GM18498 (cell line): ENCODE data around the gene OR1I1.
A peak's percentile ranks its signal among the peaks of the same experiment; 100 is the strongest.

Source experiments
- ATAC-seq: cut with Tn5 transposase; IDR thresholded peaks from one replicate; pipeline ENCODE4 v1.9.1; 2021; ENCODE audit warnings: mild to moderate bottlenecking, moderate library complexity; ENCODE audit not compliant: unreplicated experiment

The OR1I1 gene

DNA sequence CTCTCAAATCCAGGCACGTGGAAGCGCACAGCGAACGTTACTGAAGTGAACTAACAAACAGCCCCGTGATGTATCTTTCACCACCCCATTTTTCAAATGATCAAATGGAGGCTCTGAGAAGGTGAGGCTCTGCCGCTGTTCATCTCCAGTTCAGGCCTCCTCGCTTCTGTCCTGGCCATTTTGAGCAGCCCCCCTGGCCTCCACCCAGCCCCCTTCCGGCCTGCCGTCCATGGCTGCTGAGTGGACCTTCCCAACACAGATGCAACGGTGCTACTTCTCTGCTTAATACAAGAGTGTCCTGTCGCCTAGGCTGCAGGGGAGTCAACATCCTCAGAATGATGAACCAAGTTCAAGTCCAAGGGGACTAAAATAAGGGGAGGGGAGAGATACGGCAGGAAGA, 34.8 kb downstream of the OR1I1 start:
- ATAC-seq = no peak

DNA sequence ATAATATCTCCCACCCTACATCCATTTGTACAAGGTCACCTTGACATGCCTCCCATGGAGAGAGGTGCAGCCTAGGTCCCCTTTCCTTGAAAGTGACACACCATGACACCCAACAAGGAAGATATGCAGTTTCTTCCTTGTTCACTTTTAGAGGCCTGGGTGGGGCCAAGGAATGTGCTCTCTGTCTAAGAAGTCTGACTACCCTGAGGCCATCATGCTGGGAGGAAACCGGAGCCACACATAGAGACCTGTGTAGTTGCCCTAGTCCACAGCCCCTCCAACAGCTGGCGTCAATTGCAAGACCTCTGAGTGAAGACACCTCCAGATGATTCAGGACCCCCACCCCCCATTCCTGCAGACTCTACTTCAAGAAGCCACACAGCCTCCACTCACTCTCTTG, 36.2 kb downstream of the OR1I1 start:
- ATAC-seq = no peak

DNA sequence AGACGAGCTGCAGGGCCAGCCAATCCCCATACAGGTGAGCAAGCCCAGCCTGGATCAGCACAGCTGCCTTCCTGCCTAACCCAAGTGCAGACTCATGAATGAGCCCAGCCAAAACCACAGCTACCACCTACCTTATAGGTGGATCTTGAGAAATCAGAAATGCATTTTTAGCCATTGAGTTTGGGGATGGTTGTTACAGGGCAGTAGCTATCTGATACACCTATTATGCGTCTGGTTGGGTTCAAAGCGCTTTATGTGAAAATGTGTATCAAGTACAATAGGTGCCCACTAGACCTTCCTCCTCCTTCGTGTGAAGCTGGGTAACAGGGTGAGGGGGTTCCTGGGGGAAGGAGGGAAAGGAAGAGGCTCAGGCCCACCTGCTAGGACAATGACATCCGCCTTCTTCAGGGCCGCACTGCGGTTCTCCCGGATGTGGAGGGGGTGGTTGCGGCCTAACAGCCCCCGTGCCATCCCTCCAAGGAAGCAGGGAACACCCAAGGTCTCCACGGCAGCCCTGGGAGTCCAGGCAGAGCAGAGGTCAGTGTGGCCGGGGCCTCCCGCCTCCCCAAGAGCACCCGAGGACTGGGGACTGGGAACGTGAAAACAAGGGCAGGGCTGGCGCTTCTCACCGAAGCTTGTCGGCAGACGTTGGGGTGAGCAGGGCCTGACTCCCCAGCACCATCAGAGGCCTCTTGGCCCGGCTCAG, 36.9 kb downstream of the OR1I1 start:
- no peak for ATAC-seq

DNA sequence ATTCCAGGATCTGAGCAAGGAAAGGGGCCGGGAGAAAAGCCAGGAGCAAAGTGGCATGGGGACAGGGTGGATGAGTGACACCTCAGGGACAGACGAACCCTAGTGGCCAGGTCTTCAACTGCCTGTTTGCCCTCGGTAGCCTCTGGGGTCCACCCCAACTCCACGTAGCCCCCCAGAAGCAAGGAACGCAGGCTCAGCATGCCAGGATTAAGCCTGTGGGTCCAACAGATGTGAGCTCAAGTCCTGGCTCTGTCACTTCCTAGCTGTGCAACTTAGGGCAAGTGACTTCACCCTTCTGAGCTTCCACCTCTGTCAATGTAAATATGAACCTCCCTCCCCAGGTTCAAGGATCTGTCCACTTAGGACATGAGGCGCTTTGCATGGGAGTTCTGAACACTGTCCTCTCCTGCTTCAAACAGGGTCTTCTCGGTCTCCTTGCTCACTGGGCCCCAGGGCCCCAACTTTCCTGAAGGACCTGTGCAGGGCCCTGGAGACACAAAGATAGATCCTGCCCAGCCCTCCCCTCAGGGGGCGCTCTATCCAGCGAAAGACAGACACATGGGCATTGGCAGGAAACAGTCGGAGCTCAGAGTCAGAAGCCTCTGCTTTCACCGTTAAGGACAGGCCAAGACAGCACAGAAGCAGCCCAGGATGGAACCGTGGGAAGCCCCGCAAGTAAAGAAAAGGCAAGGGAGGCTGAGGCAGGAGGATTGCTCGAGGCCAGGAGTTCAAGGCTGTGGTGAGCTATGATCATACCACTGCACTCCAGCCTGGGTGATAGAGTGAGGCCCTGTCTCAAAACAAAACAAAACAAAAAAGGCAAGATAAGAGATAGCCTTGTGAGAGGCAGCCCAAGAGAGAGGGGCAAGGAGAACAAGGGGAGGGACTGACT, 38.4 kb downstream of the OR1I1 start:
- ATAC-seq = no peak

DNA sequence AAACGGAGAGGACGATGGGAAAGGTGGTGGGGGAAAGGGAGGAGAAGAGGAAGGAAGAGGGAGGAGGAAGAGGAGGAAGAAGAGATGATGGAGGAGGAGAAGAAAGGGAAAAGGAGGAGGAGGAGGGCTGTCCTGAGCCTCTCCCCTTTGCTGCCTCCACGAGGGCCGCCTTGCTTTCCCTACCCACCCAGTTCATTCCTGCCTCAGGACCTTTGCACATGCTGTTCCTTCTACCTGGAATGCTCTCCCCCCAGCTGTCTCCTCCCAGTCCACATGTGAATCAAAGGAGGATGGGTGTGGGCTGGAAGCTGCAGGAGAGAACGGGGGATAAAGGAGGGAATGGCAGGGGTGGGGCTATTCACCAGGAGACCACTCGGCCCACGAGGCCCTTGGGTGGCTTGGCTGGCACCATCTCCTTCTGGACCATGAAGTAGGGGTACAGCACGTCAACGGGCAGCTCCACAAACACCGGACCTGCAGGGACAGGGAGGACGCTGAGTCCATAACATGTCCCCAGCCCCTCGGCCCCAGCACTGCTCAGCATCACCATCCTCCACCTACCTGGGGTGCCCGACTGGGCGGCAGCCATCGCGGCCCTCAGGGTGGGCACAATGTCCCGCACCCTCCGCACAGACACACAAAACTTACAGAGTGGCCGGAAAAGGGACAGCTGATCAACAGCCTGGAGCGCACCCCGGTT, 40.5 kb downstream of the OR1I1 start:
- no peak for ATAC-seq

DNA sequence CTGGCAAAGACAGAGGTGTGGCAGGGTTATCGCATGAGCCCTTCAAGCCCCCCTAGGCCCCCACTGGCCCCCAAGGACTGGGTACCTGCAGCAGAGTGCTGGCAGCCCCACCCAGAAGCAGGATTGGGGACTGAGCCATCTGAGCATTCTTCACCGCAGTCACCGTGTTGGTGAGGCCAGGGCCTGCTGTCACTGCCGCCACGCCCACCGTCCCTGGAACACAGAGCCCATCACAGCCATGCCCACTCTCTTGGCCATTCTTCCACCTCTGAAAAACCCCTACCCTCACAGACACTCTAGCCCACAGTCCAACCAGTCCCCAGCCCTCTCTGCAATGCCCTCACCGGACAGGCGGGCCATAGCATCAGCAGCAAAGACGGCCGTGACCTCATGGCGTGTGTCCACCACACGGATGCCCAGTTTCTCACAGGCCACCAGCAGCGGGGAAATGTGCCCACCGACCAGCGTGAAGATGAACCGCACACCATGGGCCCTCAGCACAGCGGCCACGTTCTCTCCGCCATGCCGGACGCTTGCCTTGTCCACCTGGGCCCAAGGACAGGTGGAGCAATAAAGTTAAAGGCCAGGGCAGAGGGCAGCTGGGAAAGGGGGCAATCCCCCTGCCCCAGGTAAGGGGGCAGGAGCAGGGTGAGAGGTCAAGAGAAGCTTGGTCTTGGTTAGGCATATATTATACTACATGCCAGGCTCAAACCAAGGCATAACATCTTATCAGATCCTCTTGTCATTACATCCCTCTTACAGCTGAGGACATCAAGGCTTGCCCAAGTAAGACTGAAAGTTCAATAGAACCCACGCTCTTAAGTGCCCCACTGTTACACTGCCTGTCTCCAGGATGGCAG, 41.2 kb downstream of the OR1I1 start:
- no peak for ATAC-seq

DNA sequence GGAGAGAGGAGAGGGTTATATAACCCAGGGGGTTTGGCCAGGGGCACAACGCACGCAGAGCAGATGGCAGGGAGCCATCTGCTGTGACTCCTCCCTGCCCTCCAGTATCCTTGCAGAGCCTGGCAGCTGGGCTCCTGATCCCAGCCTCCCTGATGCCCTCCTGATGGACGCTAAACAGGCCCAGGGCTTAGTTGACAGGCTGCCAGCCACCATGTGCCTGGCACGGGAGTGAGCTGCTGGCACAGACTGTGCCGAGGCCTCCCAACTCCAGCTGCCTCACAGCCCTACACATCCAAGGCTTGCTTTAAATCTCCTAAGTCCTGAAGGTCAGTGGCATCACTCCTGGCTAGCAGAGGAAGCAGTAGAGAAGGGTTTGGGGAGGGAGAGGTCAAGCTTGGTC, 41.9 kb downstream of the OR1I1 start:
- ATAC-seq = no peak

DNA sequence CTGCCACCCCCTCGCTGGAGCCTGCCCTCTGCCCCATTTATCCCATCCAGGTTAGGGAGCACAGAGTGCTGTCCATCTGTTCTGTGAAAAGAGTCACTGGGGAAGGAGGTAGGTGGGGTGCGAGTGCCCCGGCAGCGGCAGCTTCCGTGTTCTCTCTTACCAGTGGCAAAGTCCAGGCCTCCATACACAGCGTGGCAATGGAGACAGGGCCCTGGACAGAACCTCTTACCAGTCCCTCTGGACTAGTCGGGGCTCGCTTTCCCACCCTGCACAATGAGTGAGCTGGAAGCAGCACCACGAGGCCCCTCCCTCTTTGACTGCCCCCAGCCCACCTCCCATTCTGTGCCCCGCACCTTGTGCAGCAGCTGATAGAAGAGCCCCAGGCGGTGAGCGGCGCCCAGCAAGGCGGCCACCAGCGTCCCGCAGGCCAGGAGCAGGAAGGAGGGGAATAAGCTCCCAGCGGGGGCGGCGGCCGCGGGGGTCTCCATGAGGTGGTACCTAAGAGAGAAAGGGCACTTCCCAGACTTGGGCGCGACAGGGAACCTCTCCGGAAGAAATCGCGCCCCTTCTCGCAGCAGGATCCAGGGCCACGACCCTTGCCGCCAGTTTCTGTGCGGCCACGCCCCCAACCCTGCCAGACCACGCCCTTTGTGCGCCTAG, 42.7 kb downstream of the OR1I1 start:
- ATAC-seq = no peak

DNA sequence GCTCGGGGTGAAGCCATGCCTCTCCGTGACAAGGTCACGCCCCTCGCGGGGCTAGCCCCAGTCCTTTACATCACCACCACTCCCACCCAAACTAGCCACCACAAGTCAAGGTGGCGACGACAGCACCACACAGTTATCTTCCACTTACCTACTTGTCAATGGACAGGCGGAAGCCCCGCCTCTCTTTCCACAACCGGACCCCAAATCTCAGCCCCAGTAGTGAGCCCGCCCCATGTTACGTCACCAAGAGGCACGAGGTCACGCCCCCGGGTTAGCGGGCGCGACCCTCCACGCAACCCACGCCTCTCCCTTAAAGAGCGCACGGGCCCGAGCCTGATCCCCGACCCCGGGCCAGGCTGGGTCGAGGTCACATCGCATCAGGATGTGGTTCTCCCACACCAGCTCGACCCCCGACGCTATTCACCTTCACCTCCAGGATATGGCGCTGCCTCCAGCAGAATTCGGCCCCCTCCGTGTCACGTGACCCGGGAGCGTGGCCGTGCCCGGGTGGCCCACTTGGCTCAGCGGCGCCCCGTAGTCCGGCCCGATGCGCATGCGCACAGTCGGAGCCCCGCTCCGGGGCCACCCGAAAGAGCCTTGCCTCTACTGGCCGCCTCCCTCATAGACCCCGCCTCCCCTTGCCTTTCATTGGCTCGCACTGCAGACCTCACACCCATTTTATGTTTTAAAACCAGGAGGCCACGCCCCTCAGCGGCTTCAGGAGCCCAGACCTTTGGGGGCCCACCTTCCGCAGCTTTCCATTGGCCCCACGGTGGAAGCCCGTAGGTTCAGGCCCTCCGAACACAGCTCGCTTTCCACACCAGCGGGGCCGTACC, 43.4 kb downstream of the OR1I1 start:
- peak; percentile 91 for ATAC-seq

DNA sequence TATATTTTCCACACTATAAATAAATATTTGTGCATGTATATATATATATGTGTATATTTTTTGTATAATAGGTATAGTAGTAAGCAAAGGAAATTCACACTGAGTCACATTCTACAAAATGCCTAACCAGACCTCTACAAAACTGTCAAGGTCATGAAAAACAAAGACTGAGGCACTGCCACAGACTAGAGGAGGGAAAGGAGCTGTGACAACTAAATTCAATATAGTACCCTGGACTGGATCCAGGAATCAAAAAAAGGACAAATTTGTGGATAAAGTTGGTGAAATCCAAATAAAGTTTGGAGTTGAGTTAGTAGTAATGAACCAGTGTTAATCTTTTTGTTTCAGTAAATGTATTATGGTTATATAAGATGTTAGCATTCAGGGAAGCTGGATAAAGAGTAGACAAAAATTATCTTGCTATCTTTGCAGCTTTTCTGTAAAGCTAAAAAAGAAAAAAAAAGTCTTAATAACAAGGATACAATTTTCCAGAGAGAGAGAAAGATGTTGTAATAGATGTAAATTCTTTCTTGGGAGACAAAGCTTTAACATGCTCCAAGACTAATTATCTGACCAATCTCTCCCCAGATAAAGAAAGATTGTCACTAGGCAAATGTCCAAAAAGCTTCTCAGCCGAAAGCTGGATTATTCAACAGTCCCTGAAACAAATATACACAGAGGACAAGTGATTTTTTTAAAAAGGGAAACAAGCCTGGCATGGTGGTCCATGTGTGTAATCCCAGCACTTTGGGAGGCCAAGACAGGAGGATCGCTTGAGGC, 44.3 kb downstream of the OR1I1 start:
- ATAC-seq = no peak

DNA sequence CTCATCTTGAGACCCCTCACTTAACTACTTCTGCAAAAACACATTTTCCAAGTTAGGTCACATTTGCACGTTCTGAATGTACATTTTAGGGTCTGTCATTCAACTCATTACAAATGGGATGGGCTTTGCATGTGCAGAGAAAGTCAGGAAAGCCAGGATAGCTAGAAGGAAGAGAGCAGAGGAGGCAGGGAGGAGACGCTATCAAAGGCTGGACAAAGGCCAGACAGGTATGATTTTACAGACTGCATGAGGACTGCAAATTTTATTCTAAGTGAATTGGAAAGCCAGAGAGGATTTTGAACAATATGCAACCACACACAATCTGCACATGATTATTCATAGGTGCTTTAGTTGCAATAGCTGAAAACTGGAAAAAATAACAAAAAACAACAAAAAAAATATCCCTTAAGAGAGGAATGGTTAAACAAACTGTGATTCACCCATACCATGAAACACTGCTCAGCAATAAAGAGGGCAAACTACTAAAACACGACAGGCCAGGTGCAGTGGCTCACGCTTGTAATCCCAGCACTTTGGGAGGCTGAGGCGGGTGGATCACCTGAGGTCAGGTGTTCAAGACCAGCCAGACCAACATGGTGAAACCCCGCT, 46.3 kb downstream of the OR1I1 start:
- no peak for ATAC-seq

DNA sequence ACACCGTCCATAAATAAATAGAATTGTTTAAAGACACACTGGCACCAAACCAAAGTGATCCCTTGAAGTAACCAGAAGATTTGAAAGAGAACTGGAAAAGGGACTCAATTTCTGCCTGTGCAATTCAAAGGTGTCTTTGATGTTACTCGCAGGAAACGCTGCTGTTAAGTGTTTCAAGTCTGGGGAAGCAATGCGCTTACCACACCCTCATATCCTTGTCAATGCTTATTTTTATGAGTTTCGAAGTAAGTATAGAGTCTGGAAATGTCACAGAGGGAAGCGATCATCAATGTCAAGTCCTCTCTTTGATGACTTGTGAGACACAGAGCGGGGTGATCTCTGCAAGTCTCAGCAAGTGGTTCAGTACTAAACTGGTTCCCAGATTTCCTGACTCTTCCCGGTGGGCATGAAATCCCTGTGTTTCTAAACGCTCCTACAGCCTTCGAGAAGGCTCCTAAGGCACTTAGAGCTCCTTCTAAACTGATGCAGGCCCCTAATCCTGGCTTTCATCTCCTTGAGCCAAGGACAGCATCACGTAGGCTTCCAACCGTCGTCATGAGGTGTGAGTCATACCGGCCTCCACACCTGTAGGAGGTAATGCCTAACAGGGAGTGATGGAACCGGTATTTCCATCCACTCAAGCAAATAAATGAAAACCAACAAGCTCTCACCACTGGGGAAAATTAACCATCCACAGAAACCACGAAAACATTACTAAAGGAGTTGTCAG, 48.0 kb downstream of the OR1I1 start:
- ATAC-seq = no peak

DNA sequence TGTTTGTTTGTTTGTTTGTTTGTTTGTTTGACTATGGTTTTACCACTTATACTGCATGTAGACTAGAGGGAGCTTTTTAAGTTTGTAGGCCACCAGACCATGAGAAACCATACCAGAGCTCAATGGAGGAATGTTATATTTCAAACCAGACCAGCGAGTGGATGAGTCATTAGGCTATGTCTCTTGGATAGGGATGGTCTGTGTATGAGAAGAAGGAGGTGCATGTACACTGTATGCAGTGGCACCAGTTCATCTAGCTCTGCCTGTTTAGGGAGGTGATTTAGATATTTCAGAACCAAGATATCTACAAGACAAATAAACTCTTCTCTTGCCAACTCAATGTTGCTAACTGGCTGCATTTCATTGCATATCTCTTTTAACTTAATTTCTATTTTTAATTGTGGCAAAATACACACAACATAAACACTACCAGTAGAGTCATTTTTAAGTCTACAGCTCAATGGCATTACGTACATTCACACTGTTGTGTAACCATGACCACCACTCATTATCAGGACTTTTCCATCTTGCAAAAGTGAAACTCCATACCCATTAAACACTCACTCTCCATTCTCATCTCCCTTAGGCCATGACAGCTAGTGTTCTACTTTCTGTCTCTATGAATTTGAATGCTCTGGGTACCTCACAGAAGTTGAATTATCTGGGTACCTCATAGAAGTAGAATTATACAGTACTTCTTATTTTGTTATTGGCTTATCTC, 54.4 kb downstream of the OR1I1 start:
- ATAC-seq = no peak

DNA sequence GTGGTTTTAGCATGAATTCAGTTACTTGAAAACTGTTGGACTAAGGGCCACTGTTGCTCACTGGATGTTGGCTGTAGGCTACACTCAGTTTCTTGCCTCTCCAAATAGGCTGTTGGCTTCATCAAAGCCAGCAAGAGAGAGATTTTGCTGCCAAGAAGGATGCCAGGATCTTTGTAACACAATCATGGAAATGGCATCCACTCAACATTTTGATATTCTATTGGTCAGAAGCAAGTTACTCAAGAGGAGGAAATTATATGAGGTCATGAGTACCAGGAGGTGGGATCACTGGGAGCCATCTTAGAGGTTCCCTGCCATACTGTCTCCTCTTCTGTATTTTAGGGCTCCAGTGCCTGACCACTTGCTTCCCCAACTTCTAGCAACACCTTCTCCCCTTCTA, 55.8 kb downstream of the OR1I1 start:
- ATAC-seq = no peak

DNA sequence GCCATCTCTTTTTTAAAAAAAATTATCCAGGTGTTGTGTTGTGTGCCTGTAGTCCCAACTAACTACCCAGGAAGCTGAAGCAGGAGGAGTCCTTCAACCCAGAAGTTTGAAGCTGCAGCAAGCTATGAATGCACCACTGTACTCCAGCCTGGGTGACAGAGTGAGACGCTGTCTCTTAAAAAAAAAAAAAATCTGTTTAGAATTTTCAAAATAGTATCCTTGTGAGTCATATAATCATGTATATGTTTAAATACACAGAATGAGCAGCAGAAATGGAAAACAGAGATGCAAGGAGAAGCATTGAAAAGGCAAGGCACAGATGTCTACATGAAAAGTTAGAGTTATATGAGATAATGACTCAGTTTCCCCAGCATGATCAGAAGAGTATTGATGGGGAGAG, 56.4 kb downstream of the OR1I1 start:
- ATAC-seq = no peak

DNA sequence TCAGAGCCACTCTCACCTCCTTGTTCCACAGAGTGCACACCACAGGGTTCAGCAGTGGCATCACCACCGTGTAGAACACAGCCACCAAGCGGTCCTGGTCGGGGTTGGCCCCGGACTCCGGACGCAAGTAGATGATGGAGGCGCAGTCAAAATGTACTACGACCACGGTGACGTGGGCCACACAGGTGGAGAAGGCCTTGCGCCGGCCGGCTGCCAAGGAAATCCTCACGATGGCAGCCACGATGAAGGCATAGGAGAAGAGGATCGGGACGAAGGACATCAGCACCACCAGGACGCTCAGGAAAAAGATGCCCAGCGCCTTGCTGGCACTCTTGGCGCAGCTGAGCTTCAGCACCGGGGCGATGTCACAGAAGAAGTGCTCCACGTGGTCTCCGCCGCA, 59.1 kb downstream of the OR1I1 start:
- no peak for ATAC-seq

DNA sequence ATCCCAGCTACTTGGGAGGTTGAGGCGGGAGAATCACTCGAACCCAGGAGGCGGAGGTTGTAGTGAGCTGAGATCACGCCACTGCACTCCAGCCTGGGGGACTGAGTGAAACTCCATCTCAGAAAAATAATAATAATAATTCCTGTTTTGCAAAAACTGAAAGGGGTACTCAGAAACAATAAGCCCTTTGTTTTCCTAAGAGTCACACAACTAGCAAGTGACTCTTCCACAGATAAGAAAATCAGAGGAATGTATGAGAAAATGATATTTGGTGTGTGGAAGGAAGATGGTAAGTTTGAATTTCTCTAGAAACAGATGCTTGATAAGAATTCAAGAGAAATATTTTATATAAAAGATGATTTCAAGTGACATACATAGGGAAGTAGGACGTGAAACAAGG, 60.3 kb downstream of the OR1I1 start:
- no peak for ATAC-seq
